Stimulated activated CD8-positive, alpha-beta memory T cell treated with anti-CD3 and anti-CD28 coated beads, Interleukin-7, amount 100 ng/mL, for 24 hours (primary cell): ENCODE measurements around the gene STRN.
A peak's percentile ranks its signal among the peaks of the same experiment; 100 is the strongest.
"Not testable (repeated sequence)": the region's sequence is repeated elsewhere in the genome, so short reads cannot be mapped to it uniquely, and the experiment has no call there.

Experiments used
- DNase-seq: peaks from one replicate; pipeline ENCODE4 v3.0.0-alpha.2; 2020; ENCODE audit warnings: low read depth

Gene STRN

GRCh38 chr2:36839976-36840617 lies 126.2 kb downstream of the STRN start:
- no peak for DNase-seq

GRCh38 chr2:36834731-36835524 lies 131.4 kb downstream of the STRN start:
- DNase-seq: no peak

GRCh38 chr2:36834203-36834602 lies 132.1 kb downstream of the STRN start:
- no peak for DNase-seq

- DNase-seq: no peak
Measured at GRCh38 chr2:36831185-36831584, 135.2 kb downstream of the STRN start.

- DNase-seq: not testable (repeated sequence)
Measured at GRCh38 chr2:36824683-36825082, 141.7 kb downstream of the STRN start.

GRCh38 chr2:36824273-36824672 lies 142.1 kb downstream of the STRN start:
- no peak for DNase-seq

GRCh38 chr2:36823862-36824261 lies 142.5 kb downstream of the STRN start:
- no peak for DNase-seq

GRCh38 chr2:36820942-36821605 lies 145.3 kb downstream of the STRN start:
- DNase-seq: no peak

GRCh38 chr2:36819095-36819711 lies 147.1 kb downstream of the STRN start:
- DNase-seq: no peak

- DNase-seq: no peak
Measured at GRCh38 chr2:36818542-36818941, 147.8 kb downstream of the STRN start.

GRCh38 chr2:36812196-36812595 lies 154.1 kb downstream of the STRN start:
- DNase-seq: no peak

- no peak for DNase-seq
Measured at GRCh38 chr2:36811071-36811470, 155.3 kb downstream of the STRN start.

- DNase-seq: no peak
Measured at GRCh38 chr2:36809069-36809445, 157.3 kb downstream of the STRN start.

GRCh38 chr2:36808386-36809068 lies 157.8 kb downstream of the STRN start:
- DNase-seq: no peak

GRCh38 chr2:36807223-36807886 lies 159.0 kb downstream of the STRN start:
- DNase-seq: no peak

- no peak for DNase-seq
Measured at GRCh38 chr2:36805635-36806224, 160.6 kb downstream of the STRN start.

GRCh38 chr2:36802952-36803351 lies 163.4 kb downstream of the STRN start:
- no peak for DNase-seq

- no peak for DNase-seq
Measured at GRCh38 chr2:36801088-36801487, 165.2 kb downstream of the STRN start.

- DNase-seq: peak; percentile 19
Measured at GRCh38 chr2:36800381-36800780, 166.0 kb downstream of the STRN start.

- no peak for DNase-seq
Measured at GRCh38 chr2:36798724-36799123, 167.6 kb downstream of the STRN start.
